Keratinocyte (primary cell): ENCODE measurements around the gene SPRED2. TPM values are rescaled to one million over a fixed set of nuclear protein-coding genes. Genes with fewer than 3 reads are reported as not detected.

Source experiments
- DNase-seq: peaks from one replicate; pipeline ENCODE4 v3.0.0-alpha.2; 2011; ENCODE audit warnings: low read depth, missing footprints, low spot score
- FAIRE-seq: peaks from 2 replicates; lab custom pipeline; 2011; peaks lifted over from hg19 to GRCh38; lab: Jason Lieb, UNC
- H2AFZ ChIP-seq: 2 replicates; pipeline ENCODE4 v1.6.0; 2012; ENCODE audit warnings: low read length, control low read depth, inconsistent platforms; ENCODE audit not compliant: control insufficient read depth
- H3K27ac ChIP-seq: 2 replicates; pipeline ENCODE4 v1.5.1; 2011; ENCODE audit warnings: low read length; ENCODE audit not compliant: control insufficient read depth, insufficient read depth
- H3K27me3 ChIP-seq: 3 replicates; pipeline ENCODE4 v1.6.0; 2011; ENCODE audit warnings: low read length; ENCODE audit not compliant: control insufficient read depth, insufficient read depth; ENCODE audit errors: extremely low read depth
- H3K36me3 ChIP-seq, 2 experiments: 2 replicates in 1 of 2; 3 replicates in 1 of 2; pipeline ENCODE4 v1.5.1; 2011; ENCODE audit warnings: low read length in 2 of 2, mild to moderate bottlenecking in 1 of 2; ENCODE audit not compliant: control insufficient read depth in 2 of 2, insufficient read depth in 2 of 2; ENCODE audit errors: extremely low read depth in 1 of 2
- H3K4me1 ChIP-seq: 3 replicates; pipeline ENCODE4 v1.5.1; 2011; ENCODE audit warnings: low read length; ENCODE audit not compliant: control insufficient read depth, insufficient read depth; ENCODE audit errors: extremely low read depth
- H3K4me2 ChIP-seq: 3 replicates; pipeline ENCODE4 v1.6.0; 2011; ENCODE audit warnings: low read depth, low read length; ENCODE audit not compliant: control insufficient read depth, insufficient read depth; ENCODE audit errors: extremely low read depth
- H3K4me3 ChIP-seq, 3 experiments: fragments of 200-600 bp in 1 of 3; sonication (generic) in 1 of 3; 2 replicates in 2 of 3; 3 replicates in 1 of 3; pipeline ENCODE4 v1.5.1; 2011 to 2016; ENCODE audit warnings: low read length in 3 of 3, mild to moderate bottlenecking in 3 of 3, control low read depth in 2 of 3, inconsistent platforms in 1 of 3, low read depth in 1 of 3, mixed read lengths in 1 of 3, mixed run types in 1 of 3, moderate library complexity in 1 of 3; ENCODE audit not compliant: control insufficient read depth in 2 of 3, insufficient read depth in 2 of 3; ENCODE audit errors: extremely low read depth in 1 of 3
- H3K79me2 ChIP-seq: 2 replicates; pipeline ENCODE4 v1.6.0; 2012; ENCODE audit warnings: low read length; ENCODE audit not compliant: control insufficient read depth, insufficient read depth
- H3K9ac ChIP-seq: 3 replicates; pipeline ENCODE4 v1.6.0; 2011; ENCODE audit warnings: low read length; ENCODE audit not compliant: control insufficient read depth, insufficient read depth; ENCODE audit errors: extremely low read depth
- H3K9me1 ChIP-seq: 3 replicates; pipeline ENCODE4 v1.6.0; 2011; ENCODE audit warnings: low read length; ENCODE audit not compliant: control insufficient read depth, insufficient read depth; ENCODE audit errors: extremely low read depth
- H3K9me3 ChIP-seq: 2 replicates; pipeline ENCODE4 v1.5.1; 2012; ENCODE audit warnings: low read depth, low read length; ENCODE audit not compliant: control insufficient read depth
- H4K20me1 ChIP-seq: 3 replicates; pipeline ENCODE4 v1.6.0; 2011; ENCODE audit warnings: low read length; ENCODE audit not compliant: control insufficient read depth, insufficient read depth; ENCODE audit errors: extremely low read depth
- EZH2 ChIP-seq: IDR thresholded peaks from one replicate; pipeline ENCODE4 v1.6.1; 2012; ENCODE audit warnings: inconsistent platforms, mild to moderate bottlenecking, low read length, moderate library complexity
- dilution Hi-C: fragments of 300-500 bp; cut with MboI; formaldehyde crosslinking; loops from one replicate; pipeline ENCODE4 v1.7.0; 2020; ENCODE audit warnings: low sequenced_read_pairs; ENCODE audit not compliant: extremely low pct_ligation_motif_present
- polyA minus RNA-seq, 3 experiments: library from RNA; depleted of rRNA, polyadenylated mRNA; stranded (reverse); fragments of >200 nt; gene quantifications; 1 replicate in 1 of 3; 2 replicates in 1 of 3; 3 replicates in 1 of 3; pipeline ENCODE4 v1.2.3, GENCODE V29; 2011
- polyA plus RNA-seq, 5 experiments: library from polyadenylated mRNA; depleted of rRNA in 3 of 5; stranded (reverse) in 3 of 5; stranded (forward) in 1 of 5; unstranded in 1 of 5; fragments of >200 nt; gene quantifications; 1 replicate in 1 of 5; 2 replicates in 3 of 5; 3 replicates in 1 of 5; pipeline versions ENCODE4 v1.2.1 to v1.2.3, GENCODE V29; 2011 to 2012; ENCODE audit warnings: missing spikeins in 2 of 5, low read depth in 1 of 5, low replicate concordance in 1 of 5
- TF ChIP-seq, protein P1 (sequence below), 3 experiments: IDR thresholded peaks in 1 of 3; conservative IDR thresholded peaks in 1 of 3; optimal IDR thresholded peaks in 1 of 3; 2 replicates in 2 of 3; 3 replicates in 1 of 3; pipeline versions ENCODE3 to v1.5.1; 2011; ENCODE audit warnings: low read length in 3 of 3, mild to moderate bottlenecking in 3 of 3, moderate library complexity in 2 of 3, control low read depth in 1 of 3, inconsistent platforms in 1 of 3; ENCODE audit not compliant: insufficient read depth in 2 of 3; ENCODE audit errors: extremely low read depth in 1 of 3

Gene SPRED2, protein sequence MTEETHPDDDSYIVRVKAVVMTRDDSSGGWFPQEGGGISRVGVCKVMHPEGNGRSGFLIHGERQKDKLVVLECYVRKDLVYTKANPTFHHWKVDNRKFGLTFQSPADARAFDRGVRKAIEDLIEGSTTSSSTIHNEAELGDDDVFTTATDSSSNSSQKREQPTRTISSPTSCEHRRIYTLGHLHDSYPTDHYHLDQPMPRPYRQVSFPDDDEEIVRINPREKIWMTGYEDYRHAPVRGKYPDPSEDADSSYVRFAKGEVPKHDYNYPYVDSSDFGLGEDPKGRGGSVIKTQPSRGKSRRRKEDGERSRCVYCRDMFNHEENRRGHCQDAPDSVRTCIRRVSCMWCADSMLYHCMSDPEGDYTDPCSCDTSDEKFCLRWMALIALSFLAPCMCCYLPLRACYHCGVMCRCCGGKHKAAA
- 19.3 to 49.0 TPM (median 26.8 TPM) in 3 replicates for polyA plus RNA-seq
- polyA plus RNA-seq (2011; ENCODE audit: low read depth), result 12.5 TPM
- 35.1 and 48.4 TPM in 2 replicates for polyA plus RNA-seq (2011; cell fraction: cytosol; rRNA removed)
- 60.5 and 62.9 TPM in 2 replicates for polyA plus RNA-seq (2011; cell fraction: nucleus; rRNA removed)
- 13.7 and 34.9 TPM in 2 replicates for polyA plus RNA-seq (2012; ENCODE audit: low replicate concordance)
- polyA minus RNA-seq, result 25.3 to 97.0 TPM (median 30.5 TPM) in 3 replicates
- 39.7 TPM for polyA minus RNA-seq (2011; cell fraction: cytosol; rRNA and poly(A)+ RNA removed)
- 35.9 and 60.3 TPM in 2 replicates for polyA minus RNA-seq (2011; cell fraction: nucleus; rRNA and poly(A)+ RNA removed)

DNA sequence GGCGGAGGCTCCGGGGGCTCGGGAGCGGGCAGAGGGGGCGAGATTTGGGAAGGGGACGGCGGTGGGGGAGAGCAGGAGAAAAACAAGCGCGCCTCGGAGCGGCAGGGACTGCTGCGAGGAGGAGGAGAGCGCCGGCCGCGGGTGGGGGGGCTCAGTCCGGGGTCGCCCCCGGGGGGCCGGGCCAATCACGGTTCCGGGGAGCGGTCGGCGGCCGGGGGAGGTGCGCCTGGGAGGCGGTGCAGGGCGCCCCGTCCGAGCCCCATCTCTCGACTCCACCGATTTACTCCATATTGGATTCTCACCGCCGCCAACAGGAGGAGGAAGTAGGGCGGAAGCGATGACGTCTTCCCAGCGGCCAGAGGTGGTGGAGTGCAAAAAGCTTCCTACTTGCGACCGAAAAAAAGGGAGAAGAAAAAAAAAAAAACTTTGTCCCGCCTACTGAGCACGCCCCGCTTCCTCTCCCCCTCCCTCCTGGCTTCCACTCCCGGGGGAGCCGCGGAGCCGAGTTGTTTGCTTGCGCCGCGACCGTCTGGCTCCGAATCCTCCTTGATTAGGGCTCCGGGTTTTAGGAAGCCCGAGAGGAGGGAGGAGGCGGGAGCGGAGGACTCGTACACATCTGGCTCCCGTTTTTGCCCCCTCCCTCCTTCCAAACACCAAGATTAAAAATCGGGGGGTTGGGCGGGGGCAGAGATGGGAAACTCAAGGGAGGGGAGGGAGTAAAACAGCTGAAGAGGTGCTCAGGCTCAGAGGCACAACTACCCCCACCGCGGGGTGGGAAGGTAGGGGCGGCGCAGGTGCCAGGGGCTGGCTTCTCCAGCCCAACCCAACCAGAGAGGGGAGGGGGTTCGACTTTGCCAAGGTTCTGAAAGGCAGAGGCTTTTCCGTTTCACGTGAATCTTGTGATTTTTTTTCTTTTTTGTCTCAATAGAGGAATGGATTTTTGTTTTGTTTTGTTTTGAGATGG, at the start of gene SPRED2:
Gene SPRED2, minus strand, starts transcription at position 373 of the 964 bp plus-strand sequence. CDS start 612 bp downstream, outside the sequence.
- Histone ChIP-seq H3K9me3 (no peaks in the 10 kb centered on the region), H2AFZ (peak within 1 kb of the TSS; percentile 86), H3K27ac (peak within 1 kb of the TSS; percentile 78), H3K9me1 (peaks cover 3% of the 10 kb centered on the region), H3K4me1 (peaks cover 22% of the 10 kb centered on the region), H3K36me3 (peaks cover 0 to 10% of the 10 kb centered on the region in 2 experiments), H3K9ac (peak within 1 kb of the TSS; percentile 89), H3K27me3 (no peaks in the 10 kb centered on the region), H3K79me2 (peaks cover 56% of the 10 kb centered on the region), H3K4me3 (peak within 1 kb of the TSS; percentile 80 to 97 (median 89)), H3K4me2 (peak within 1 kb of the TSS; percentile 77), H4K20me1 (peaks cover 14% of the 10 kb centered on the region)
- no peak for TF ChIP-seq EZH2
- TF ChIP-seq, protein P1, sequence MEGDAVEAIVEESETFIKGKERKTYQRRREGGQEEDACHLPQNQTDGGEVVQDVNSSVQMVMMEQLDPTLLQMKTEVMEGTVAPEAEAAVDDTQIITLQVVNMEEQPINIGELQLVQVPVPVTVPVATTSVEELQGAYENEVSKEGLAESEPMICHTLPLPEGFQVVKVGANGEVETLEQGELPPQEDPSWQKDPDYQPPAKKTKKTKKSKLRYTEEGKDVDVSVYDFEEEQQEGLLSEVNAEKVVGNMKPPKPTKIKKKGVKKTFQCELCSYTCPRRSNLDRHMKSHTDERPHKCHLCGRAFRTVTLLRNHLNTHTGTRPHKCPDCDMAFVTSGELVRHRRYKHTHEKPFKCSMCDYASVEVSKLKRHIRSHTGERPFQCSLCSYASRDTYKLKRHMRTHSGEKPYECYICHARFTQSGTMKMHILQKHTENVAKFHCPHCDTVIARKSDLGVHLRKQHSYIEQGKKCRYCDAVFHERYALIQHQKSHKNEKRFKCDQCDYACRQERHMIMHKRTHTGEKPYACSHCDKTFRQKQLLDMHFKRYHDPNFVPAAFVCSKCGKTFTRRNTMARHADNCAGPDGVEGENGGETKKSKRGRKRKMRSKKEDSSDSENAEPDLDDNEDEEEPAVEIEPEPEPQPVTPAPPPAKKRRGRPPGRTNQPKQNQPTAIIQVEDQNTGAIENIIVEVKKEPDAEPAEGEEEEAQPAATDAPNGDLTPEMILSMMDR (optimal IDR thresholded peaks at IDR 0.05 in 1 of 3, IDR thresholded peaks at IDR 0.05 in 1 of 3, conservative IDR thresholded peaks at IDR 0.05 in 1 of 3; ENCODE audit: extremely low read depth in 1 of 3, insufficient read depth in 2 of 3, low read length in 3 of 3), result no peak
- peak; percentile 83 for DNase-seq
- FAIRE-seq, result peak; percentile 26
- dilution Hi-C loops, result no loop called here

DNA sequence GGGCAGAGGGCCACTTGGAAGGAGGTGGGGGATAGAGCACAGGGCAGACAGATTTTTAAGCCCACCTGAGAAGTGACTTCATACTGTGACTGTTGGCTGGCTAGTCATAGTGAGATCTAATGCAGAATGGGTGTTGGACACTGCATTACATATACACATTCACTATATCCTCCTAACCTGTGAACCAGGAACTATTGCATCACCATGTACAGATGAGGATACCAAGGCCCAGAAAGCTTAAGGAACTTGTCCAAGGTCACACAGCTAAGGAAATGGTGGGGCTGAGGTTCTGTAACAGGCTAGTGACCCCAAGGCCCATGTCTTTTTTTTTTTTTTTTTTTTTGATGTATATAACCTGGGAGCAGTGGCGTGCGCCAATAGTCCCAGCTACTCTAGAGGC, 49.6 kb upstream of the SPRED2 start:
- no peaks in the 10 kb centered on the region for H4K20me1 ChIP-seq
- H3K36me3 ChIP-seq, result no peaks in the 10 kb centered on the region
- no peak overlapping the region for H3K27ac ChIP-seq
- no peak overlapping the region for H3K4me3 ChIP-seq
- H3K4me1 ChIP-seq, result no peaks in the 10 kb centered on the region
- H3K79me2 ChIP-seq, result no peaks in the 10 kb centered on the region
- H3K4me2 ChIP-seq, result no peak overlapping the region
- no peak overlapping the region for H3K9ac ChIP-seq
- H3K27me3 ChIP-seq, result no peaks in the 10 kb centered on the region
- DNase-seq (no peak), FAIRE-seq (no peak)
- TF ChIP-seq EZH2, result no peak
- TF ChIP-seq, protein P1 (optimal IDR thresholded peaks at IDR 0.05 in 1 of 3, IDR thresholded peaks at IDR 0.05 in 1 of 3, conservative IDR thresholded peaks at IDR 0.05 in 1 of 3; ENCODE audit: extremely low read depth in 1 of 3, insufficient read depth in 2 of 3, low read length in 3 of 3), result no peak
- dilution Hi-C loops, result no loop called here
- no peak overlapping the region for H2AFZ ChIP-seq
- no peaks in the 10 kb centered on the region for H3K9me3 ChIP-seq
- H3K9me1 ChIP-seq, result no peaks in the 10 kb centered on the region
